ENCODE measurements around the gene RBBP4.
A peak's percentile ranks its signal among the peaks of the same experiment; 100 is the strongest.
"Not testable (repeated sequence)": the region's sequence is repeated elsewhere in the genome, so short reads cannot be mapped to it uniquely, and the experiment has no call there.

Gene RBBP4

DNA sequence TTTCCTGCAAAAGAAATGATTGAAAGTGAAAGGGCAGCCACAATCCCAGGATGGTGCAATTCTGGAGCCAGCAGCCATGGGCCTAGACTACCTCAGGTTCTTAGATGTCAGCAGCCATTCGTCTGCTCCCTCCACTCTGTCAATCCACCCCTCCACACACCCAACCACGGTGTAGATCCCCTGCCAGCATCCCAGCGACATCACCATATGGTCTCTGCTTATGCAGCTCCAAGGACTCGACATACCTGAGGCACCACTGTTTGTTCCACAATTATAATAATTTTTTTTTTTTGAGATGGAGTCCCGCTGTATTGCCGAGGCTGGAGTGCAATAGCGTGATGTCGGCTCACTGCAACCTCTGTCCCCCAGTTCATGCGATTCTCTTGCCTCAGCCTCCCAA lies 45.0 kb downstream of the RBBP4 start:
- DNase-seq = no peak

DNA sequence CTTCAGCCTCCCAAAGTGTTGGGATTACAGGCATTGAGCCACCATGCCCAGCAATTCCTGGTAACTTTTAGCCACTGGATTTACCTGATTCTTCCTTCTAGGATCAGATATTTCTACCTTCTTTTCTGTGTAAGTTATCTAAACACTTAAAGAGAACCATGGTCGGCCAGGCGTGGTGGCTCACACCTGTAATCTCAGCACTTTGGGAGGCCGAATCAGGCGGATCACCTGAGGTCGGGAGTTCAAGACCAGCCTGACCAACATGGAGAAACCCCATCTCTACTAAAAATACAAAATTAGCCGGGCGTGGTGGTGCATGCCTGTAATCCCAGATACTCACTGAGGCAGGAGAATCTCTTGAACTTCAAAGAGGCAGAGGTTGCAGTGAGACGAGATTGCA lies 46.0 kb downstream of the RBBP4 start:
- DNase-seq = not testable (repeated sequence)

DNA sequence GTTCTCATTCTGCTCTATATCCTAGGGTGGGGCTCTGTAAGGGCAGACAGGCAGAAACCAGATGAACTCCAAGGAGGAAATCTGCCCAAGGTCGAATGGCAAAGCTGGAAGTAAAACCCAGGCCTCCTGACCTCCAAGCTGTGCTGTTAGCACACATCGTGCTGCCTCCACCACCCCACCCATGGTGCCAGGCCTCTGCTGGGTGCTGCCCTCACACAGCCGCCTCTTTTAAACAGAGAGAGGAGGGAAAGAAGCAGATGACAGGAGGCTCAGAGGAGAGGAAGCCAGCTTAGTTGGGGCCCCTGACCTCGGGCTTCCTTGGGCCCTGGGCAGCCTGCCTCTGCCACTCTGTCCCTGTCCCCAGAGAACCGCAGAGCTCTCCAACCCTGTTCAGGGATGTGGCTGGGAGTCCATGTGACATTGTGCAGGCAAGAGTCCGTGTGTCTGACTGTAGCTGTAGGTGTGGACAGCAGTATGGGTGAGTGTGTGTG lies 50.5 kb downstream of the RBBP4 start:
- no peak for DNase-seq

DNA sequence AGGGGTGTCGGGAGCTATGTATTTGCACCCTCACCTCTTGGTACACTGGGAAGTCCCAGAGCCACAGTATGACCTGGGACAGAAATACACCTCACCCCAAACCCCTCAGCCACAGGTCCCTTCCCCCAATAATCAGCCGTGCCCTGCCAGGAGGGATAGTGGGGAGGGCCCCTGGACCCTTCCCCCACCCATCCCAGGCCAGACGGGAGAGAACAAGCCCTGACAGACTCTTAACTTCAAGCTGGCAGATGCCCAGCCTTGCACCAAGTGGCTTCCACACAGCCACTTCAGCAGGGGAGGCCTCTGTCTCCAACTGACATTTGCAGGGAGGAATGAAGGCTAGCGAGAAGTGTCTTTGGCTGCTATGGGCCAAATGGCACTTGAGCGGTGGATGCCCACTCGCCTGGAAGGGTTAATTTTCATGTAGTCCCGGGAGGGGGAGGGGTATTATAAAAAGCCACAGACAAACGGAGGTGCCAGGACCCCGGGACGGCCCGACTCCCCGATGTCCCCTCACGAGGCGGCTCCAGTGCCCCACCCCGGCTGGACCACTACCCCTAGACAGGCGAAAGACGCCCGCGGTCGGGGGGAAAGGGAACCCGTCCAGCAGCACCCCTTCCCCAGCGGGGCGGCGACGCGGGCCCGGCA lies 51.1 kb downstream of the RBBP4 start:
- DNase-seq = no peak

DNA sequence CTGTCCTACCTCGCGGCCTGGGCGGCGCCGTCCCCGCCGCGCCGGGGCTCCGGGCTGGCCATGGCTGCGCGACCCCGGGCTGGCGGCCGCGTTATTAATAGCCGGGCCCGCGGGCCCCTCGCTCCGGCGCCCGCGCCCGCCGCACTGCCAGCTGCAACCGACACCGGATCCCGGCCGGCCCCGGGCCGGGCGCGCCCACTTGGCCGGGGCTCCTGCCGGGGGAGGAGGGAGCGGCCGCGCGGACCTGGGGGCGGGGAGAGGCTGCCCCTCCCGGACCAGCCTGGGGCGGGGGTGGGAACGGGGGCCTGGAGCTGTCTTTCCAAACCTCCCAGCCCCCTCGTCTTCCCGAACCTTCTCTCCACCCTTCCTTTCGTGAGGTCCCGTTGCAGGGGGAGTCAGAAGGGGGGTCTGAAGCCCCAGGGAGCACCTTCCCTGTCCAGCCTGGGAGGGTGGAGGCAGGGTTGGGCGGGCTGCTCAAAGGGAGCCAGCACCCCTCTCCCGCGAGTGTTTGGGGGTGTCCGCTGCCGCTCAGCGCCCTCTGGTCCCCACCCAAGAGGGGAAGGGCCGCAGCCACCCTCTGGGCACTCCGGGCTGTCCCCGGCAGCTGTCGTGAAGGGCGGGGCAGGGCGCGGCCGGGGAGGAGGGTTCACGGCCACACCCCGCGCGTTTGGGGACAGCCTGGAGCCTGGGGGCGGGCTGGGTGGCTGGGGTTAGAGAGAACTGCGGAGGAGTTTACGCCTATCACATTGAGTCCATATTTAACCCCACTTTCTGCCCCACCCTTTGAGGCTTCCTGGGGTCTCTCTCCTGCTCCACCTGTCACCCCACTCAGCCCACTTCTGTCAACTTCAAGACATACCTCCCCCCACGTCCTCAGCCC lies 51.8 kb downstream of the RBBP4 start, which contains the start of gene SYNC:
SYNC (minus strand) TSS at position 172 of the 880 bp plus-strand sequence; CDS start at position 62, 110 bp downstream.
- no peak for DNase-seq

DNA sequence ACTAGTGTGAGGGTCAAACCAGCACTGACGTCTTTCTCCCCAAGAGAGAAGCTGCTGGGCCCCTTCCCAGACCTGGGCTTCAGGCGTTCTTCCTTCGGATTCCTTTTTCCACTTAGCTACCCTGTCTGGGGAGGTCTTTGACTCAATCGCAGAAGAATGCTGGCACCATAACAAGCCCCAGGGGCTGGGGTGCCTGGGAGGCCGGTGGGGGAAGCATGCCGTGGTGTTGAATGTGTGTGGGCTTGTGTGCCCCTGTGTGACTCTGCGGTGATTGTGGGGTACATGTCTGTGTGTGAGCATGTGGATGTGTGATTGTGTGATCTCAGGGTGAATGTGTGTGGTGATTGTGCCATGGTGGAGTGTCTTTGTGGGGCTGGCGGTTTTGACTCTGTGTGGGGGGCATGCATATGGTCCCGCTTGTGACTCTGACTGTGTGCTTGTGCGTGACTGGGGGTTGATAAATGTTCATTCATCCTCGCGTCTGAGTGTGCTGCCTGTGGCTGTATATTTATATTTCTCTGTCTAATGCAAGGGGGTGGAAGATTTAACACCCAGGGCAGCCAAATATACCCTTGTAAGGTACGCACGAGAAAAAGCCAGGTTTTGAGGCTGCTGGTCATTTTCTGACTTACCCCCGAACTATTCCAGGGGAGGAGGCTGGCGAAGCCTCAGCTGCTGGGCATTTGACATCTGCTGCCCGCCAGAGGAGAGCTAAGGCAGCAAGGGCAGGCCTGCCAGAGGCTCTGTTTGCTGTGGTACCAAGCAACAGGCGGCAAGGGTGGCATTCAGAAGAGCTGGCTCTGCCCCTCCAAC lies 52.7 kb downstream of the RBBP4 start:
- no peak for DNase-seq

DNA sequence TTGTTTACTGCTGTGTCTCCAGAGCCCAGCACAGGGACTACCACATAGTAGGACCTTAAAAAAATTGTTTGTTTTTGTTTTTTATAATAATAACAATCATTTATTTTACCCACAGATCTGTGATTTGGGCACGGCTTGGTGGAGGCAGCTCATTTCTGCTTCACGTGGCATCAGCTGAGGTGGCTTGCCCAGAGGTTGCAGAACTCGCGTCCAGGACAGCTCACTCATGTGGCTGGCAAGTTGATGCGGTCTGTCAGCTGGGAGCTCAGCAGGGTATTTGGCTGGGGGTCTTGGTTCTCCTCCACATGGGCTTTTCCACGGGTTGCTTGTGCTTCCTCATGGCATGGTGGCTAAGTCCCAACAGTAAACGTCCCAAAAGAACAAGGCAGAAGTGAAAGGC lies 54.5 kb downstream of the RBBP4 start:
- no peak for DNase-seq

DNA sequence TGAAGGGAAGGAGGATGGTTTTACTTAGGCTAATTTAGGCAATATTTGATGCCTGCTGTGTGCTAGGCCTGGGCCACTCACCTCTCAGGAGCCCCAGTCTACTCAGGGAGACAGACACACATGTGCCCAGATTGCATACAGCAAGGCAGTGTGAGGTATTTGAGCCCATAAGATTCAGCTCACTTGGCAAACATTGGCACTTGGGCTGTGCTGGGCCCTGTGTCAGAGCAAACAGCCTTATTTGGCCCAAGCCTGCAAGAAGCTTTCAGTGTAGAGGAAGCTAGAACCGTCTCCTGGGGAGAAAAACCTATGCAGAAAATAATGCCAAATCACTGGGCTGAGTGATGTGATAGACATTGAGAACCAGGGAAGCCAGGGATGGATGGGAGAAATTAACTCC lies 55.5 kb downstream of the RBBP4 start:
- no peak for DNase-seq

DNA sequence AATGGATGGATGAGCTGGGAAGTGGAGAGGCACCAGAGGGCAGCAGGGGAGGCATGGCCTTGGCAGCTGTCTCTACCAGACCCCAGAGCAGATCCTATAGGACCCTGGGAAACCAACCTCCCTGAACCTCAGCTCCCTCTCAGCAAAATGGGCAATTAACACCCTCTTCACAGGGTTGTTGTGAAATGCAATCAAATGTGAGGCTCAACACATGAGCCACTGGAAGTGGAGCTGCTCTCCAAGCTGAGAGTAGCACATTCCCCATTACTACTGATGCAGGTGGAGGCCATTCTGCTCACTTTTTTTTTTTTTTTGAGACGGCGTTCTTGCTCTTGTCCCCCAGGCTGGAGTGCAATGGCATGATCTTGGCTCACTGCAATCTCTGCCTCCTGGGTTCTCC lies 58.1 kb downstream of the RBBP4 start:
- DNase-seq = no peak

DNA sequence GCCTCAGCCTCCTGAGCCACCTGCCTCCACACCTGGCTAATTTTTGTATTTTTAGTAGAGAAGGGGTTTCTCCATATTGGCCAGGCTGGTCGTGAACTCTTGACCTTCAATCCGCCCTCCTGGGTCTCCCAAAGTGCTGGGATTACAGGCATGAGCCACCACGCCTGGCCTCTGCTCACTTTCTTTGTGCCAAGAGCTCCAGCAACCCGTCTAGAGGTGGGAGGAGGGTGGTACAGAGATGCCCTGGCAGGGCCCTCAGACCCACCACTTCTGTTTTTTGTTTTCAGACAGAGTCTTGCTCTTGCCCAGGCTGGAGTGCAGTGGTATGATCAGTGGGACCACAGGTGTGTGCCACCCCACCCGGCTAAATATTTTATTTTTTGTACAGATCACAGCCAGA lies 58.5 kb downstream of the RBBP4 start:
- no peak for DNase-seq

DNA sequence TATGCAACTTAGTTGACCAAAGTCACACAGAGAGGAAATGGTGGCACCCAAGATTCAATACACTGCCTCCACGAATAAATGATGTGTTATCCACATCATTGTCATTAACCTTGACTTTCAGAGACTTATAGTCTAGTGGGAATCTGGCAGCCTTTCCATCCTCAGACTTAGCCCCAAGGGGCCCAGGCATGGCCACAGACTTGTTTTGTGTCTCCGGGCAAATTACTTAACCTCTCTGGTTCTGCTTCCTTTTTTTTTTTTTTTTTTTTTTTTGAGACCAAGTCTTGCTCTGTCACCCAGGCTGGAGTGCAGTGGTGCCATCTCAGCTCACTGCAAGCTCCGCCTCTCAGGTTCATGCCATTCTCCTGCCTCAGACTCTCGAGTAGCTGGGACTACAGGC lies 60.2 kb downstream of the RBBP4 start:
- not testable (repeated sequence) for DNase-seq

DNA sequence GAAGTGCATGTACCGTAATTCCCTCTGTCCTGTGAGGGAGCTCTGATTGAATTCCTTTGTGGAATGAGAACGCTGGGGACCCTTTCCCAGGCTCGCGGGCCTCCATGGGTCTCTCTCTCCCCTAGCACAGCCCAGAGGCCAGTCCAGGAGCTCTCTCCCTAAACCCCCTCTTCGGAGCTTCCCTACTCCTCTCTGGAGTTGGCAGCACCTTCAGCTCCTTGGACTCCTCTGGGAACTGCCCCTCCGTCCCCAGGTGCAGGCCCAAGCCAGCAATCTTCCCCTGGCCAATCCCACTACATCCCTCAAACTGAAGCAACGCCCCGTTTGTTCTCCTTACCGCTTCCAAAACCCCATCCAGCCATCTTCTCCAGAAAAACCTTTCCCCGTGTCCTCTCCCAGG lies 62.1 kb downstream of the RBBP4 start:
- DNase-seq = no peak

DNA sequence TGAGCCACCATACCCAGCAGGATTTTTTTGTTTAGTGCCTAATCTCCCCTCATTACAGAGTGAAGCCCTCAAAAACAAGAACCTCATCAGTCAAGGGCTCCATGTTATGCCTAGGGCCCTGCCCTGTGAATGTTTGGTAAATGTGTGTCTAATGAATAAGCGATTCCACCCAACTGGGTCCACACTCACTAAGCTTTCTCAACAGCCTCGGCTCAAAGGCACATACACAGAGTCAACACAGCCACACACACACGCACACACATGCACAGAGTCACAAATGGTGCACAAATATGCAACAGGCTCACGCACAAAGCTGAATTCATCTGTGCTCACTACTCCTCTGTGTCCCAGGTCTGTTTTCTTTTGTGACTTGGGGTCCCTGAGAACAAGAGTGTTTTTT lies 63.3 kb downstream of the RBBP4 start:
- no peak for DNase-seq

DNA sequence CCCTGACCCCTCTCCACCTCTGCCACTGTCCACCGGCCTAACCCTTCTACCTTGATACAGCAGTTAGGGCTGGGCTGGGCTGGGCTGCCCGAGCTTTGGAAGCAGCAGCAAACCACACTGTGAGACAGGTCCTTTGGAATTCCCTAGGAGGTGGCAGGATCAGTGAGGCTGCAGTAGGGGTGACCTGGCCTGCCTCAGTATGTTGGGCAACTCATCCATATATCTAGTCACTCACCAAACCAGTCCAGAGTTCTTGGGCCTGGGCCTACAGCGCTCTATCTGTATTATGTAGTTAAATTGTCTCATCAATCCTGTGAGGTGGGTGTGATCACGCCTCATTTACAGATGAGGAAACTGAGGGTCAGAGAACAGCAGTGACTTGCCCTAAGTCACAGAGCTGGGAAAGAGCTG lies 64.9 kb downstream of the RBBP4 start:
- DNase-seq = no peak

DNA sequence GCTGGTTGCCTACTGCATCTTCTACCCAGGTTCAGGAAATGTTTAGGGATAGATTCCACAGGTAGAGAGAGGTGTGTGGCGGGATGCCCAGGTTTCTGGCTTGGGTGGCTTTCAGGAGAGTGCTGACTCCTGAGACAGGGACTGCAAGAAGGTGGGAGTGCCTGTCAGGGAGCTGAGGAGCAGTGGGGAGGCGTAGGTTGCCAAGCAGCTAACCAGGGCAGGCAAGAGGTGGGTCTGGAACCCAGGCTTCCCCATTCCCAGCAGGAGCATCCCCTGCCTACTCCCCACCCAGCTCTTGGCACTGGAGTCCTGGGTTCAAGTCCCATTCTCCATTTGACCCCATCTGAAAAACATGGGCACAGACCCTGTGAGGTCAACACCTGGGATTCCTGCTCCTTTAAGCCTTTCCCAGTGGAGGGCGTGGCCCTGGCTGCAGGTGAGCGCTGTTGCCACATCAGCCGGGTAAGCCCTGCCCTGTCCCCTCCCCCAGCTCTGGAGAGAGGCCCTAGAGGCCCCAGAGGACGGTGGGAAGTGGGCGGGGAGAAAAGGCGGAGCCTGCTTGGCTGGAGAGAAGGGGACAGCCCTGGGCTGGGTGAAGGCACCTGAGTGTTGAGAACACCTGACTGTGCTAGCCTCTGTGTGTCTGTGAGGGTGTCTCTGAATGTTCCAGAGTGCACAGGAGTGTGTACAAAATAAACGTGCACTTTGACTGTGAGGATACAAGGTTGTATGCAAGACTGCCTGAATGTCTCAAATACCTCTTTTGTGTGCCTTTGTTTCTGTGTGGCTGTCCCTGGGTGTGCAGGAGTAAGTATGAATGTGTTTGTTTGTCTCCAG lies 65.5 kb downstream of the RBBP4 start:
- DNase-seq = peak; percentile 48

DNA sequence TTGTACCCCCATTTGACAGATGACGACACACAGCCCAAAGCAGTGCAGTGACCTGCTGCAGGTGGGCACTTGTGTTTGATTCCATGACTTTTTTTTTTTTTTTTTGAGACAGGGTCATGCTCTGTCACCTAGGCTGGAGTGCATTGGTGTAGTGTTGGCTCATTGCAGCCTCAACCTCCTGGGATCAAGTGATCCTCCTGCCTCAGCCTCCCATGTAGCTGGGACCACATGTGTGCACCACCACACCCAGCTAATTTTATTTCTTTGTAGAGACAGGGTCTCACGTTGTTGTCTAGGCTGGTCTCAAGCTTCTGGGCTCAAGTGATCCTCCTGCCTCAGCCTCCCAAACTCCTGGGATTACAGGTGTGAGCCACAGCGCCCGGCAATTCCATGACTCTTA lies 66.5 kb downstream of the RBBP4 start:
- DNase-seq = no peak

DNA sequence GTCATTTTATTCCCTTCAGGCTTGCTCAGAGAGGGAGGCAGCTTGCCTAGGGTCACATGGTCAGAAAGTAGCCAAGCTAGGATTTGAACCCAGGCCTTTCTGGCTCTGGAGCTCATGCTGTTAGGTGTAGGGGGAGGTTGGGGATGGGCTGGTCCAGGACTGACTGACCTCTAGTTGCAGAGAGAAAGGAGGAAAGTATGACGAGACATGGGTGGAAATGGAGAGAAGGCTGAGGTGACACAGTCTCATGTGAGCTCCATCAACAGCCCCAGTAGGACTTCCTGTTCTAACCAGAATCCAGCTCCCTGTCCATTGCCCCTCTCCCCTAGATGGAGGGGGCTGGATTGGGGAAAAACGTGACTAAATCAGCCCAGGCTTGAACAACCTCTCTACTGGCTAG lies 67.0 kb downstream of the RBBP4 start:
- no peak for DNase-seq

DNA sequence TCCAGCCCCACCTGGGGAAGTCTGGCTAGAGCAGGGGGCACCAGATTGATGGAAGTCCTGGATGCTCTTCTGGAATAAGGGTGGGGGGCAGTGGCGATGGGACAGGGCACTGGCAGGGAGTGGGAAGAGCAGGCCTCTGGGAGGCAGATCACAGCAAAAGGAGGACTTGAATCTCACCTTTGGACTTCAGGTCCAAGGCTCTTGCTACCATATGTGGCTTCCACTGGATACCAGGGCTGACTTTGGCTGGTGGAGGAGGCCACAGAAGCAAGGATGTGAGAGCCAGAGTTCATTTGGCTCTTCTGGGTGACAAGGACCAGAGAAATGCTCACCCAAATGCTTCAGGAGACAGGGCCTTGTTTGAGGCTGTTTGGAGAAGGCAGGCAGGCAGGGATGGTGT lies 67.5 kb downstream of the RBBP4 start:
- no peak for DNase-seq

DNA sequence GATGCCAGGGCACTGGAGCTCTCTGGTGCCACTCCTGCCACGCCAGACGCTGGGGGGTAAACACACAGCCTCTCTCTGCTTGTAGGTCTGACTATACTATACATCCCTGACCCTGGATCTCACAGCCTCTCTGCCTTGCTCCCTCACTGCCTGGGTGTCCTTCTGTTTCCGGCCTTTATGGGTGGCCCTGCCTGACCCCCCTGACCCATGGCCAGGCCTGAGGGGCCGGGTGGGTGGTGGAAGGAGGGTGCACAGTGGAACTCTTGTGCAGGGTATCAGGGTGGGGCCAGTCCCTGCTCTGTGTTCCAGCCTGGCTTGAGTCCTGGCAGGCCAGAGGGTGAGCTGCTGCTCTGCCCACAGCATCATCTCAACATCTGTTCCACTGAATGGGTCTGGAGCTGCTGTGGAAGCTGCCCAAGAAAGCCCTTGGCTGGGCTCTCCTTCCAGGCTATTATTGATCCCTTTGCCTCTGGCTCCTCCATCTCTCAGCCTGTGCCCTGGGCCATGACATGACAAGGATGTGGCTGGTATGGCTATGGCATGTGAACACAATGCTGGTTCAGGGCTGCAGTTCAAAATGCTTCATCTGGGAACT lies 68.8 kb downstream of the RBBP4 start:
- no peak for DNase-seq

DNA sequence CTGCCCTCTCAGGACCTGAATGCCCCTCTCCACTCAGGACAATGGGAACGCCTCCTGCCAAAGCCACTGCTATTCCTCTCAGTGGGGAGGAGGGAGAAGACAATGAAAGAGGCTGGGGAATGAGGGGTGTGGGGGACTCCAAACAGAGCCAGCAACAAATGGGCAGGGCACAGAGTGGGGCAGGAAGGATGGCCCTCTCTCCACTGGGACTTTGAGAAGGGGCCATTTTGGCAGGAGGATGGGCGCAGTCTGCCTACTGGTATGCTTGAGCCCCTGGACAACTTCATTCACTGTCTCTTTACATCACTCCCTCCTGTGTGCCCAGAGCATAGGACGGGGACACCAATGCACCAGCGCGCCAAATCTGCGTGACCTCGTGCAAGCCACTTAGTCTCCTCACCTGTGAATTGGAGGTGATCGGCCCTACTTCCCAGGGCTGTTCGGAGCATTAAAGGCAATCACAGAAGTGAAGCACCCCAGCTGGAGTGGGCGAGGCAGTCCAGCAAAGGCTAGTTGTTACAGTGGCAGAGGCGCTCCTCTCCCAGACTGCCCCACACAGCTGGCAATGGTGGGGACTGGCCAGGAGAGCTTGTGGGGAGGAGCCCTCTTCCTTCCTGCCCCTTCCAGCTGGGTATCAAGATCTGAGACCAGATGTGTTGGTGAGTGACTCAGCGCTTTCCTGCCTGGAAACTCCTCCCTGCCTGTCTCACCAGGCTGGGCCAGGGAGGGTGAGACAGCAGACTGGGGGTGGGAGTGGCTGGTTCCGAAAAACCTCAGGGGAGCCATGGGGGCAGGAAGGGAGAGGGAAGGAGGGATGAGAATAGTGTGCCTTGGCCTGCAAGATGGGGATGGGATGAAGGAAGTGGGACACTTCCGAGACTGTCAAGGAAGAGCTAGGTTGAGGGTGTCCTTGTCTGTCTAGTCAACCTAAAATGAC lies 73.9 kb downstream of the RBBP4 start:
- no peak for DNase-seq

DNA sequence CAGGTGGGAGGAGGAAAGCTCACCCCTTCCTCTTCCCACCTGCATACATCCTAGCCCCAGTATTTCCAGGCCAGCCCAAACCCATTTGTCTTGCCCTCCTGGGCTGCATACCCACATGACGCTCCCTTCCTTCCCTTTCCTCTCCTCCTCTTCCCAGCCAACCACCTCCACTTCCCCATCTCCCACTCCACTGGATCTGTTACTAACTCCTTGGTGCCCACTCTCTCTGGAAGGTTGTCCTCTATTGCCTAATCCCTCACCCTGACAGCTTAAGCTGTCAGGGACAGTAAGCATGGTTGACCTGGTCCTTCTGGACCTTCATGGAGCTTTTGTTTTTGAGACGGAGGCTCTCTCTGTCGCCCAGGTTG lies 74.6 kb downstream of the RBBP4 start:
- no peak for DNase-seq
